ENCODE results near the gene FAM78B. TPM values are rescaled to one million over a fixed set of nuclear protein-coding genes. Genes with fewer than 3 reads are reported as not detected.

The FAM78B gene
- total RNA-seq, 1 donor from 2014 or later = 3.1 TPM

- H3K27ac Mint-ChIP-seq = no peak overlapping the region
- no peaks in the 10 kb centered on the region for H3K9me3 Mint-ChIP-seq (ENCODE audit: low read depth)
- H3K36me3 Mint-ChIP-seq (ENCODE audit: insufficient read depth) = no peaks in the 10 kb centered on the region
- H3K4me1 Mint-ChIP-seq (ENCODE audit: low read depth) = peaks cover 8% of the 10 kb centered on the region
- no peak for TF ChIP-seq CTCF (IDR thresholded peaks at IDR 0.05; ENCODE audit: unreplicated experiment)
- no peak overlapping the region for H3K4me3 Mint-ChIP-seq (ENCODE audit: low read depth)
- no peaks in the 10 kb centered on the region for H3K27me3 Mint-ChIP-seq
- no peak for DNase-seq (ENCODE audit: low spot score, unreplicated experiment)
These were observed 84.2 kb downstream of the FAM78B start for GRCh38 chr1:166082601-166083000.

DNA sequence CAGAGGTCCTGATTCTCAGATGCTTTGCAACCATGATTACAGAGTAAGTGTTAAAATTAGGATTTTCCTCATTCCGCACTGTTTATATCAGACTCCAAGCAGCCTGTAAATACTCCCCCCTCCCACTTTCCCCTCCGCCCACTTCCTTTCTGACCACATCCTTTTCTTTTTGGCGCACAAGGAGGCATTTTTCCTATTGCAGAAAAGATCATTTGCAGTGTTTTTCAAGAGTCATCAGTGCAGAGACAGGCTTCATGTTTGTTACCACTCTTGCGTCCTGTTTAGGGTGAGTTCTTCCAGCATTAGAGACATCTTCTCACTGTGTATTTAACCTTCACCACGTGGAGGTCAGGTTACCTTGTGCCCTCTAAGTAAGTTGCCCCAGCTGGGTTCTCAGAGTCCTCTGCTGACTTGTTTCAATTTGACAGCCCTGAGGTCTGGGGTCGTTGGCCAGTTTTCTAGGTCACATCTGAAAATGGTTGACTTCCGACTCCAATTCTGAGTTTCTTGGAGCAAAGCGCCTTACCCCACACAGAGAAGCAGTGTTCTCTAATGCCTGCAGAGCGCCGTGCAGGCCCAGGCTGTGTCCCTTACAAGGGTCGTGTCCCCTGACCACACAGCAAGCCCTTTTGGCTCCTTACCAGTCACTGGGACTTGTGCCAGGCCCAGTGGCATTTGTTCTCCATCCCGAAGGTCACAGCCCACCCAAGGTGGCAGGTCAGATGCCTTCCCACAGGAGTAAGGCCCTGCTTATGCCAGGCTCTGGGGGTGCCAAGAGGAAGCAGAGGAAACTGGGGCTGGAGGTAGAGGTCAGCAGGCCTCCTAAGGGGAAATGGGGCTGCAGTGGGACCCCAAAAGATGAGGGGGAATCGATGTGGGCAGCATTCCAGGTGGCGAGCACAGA, 85.6 kb downstream of the FAM78B start:
- no peak for DNase-seq (ENCODE audit: low spot score, unreplicated experiment)
- TF ChIP-seq CTCF (IDR thresholded peaks at IDR 0.05; ENCODE audit: unreplicated experiment) = no peak
- H3K4me1 Mint-ChIP-seq (ENCODE audit: low read depth) = peaks cover 5% of the 10 kb centered on the region
- H3K36me3 Mint-ChIP-seq (ENCODE audit: insufficient read depth) = no peaks in the 10 kb centered on the region
- H3K4me3 Mint-ChIP-seq (ENCODE audit: low read depth) = no peak overlapping the region
- no peaks in the 10 kb centered on the region for H3K27me3 Mint-ChIP-seq
- no peak overlapping the region for H3K27ac Mint-ChIP-seq
- no peaks in the 10 kb centered on the region for H3K9me3 Mint-ChIP-seq (ENCODE audit: low read depth)

DNA sequence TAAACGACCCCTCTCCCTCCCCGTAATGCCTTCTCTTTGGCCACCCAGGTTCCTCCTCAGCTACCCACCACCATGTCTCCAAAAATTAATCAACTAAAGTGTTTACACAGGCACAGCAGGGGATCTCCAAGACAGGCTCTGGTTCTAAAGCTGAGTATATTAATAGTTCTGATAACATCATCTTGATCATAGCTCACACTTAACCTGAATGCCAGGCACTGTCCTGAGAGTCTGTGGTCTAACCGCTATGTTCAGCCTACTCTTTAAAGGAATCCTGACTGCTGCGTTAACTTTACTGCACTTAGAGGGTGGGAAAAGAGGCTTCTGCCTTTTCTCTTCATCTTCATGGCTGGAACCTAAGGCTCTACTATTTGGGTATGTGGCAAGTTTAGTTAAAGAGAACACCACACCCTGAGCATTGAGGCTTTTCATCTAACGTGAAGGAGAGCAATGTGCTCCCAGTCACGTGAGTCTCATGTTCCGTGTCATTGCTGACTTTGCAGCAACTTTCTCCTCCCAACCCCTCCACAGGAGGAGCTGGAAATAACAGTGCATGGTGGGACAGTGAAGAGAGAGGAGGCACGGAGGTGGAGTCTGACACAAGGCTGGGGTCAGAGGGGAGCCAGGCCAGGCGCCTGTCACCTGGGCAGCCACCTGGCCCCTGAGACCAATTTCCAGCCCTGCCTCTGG, 86.4 kb downstream of the FAM78B start:
- Mint-ChIP-seq H3K36me3 (ENCODE audit: insufficient read depth) (no peaks in the 10 kb centered on the region), H3K9me3 (ENCODE audit: low read depth) (no peaks in the 10 kb centered on the region), H3K4me1 (ENCODE audit: low read depth) (no peaks in the 10 kb centered on the region), H3K27ac (no peak overlapping the region), H3K27me3 (no peaks in the 10 kb centered on the region), H3K4me3 (ENCODE audit: low read depth) (no peak overlapping the region)
- TF ChIP-seq CTCF (IDR thresholded peaks at IDR 0.05; ENCODE audit: unreplicated experiment) = no peak
- DNase-seq (ENCODE audit: low spot score, unreplicated experiment) = no peak

GRCh38 chr1:166079276-166079675, 87.5 kb downstream of the FAM78B start:
- H3K4me1 Mint-ChIP-seq (ENCODE audit: low read depth) = no peaks in the 10 kb centered on the region

More at GRCh38 chr1:166079276-166079675, 87.5 kb downstream of the FAM78B start:
- TF ChIP-seq CTCF (IDR thresholded peaks at IDR 0.05; ENCODE audit: unreplicated experiment) = no peak
- Mint-ChIP-seq H3K27ac (no peak overlapping the region), H3K9me3 (ENCODE audit: low read depth) (no peaks in the 10 kb centered on the region), H3K27me3 (no peaks in the 10 kb centered on the region), H3K36me3 (ENCODE audit: insufficient read depth) (no peaks in the 10 kb centered on the region), H3K4me3 (ENCODE audit: low read depth) (no peak overlapping the region)
- DNase-seq (ENCODE audit: low spot score, unreplicated experiment) = no peak
